ENCODE measurements around the gene DYNLRB1. TPM values are rescaled to one million over a fixed set of nuclear protein-coding genes. Genes with fewer than 3 reads are reported as not detected.

The DYNLRB1 gene
- total RNA-seq, result 46.1 and 59.9 TPM in 2 replicates

GRCh38 chr20:34516247-34517113 lies at the start of gene DYNLRB1:
Gene DYNLRB1 (plus strand): TSS chr20:34516422. CDS start chr20:34516459, 37 bp downstream.

GRCh38 chr20:34558320-34559218 lies 42.3 kb downstream of the DYNLRB1 start, which contains the start of gene MAP1LC3A:
Gene MAP1LC3A (plus strand): TSS chr20:34558718. CDS start chr20:34558869, 151 bp downstream.

Other genes starting within 250 kb of the DYNLRB1 start
- gene AHCY, start 213.1 kb upstream of the DYNLRB1 start, total RNA-seq, result 136 and 138 TPM in 2 replicates
- gene ITCH, start 153.1 kb upstream of the DYNLRB1 start, total RNA-seq, result 61.3 and 93.5 TPM in 2 replicates
- gene MAP1LC3A, start 42.3 kb downstream of the DYNLRB1 start, total RNA-seq, result 14.9 and 19.2 TPM in 2 replicates
- gene PIGU, start 160.7 kb downstream of the DYNLRB1 start, total RNA-seq, result 6.4 and 6.5 TPM in 2 replicates
- 2.5 and 3.1 TPM in 2 replicates for gene TP53INP2, start 187.9 kb downstream of the DYNLRB1 start, total RNA-seq

All from endothelial cell of coronary artery (primary cell).